H1 (cell line): ENCODE data around the gene MLN.

Source experiments
- ATF3 ChIP-seq: IDR thresholded peaks from 2 replicates; pipeline ENCODE4 v1.6.1; 2011; ENCODE audit warnings: low read depth, mild to moderate bottlenecking, low read length; ENCODE audit not compliant: insufficient read depth
- BRCA1 ChIP-seq: IDR thresholded peaks from 2 replicates; pipeline ENCODE4 v1.6.1; 2012; ENCODE audit warnings: low read depth, low read length, improper control_type of control experiment
- CTCF ChIP-seq, 3 experiments: IDR thresholded peaks; 1 replicate in 2 of 3; 2 replicates in 1 of 3; pipeline versions ENCODE4 v1.5.1 to v1.6.1; 2011; ENCODE audit warnings: low read length in 3 of 3, mild to moderate bottlenecking in 3 of 3, inconsistent platforms in 2 of 3, low read depth in 1 of 3, moderate library complexity in 1 of 3; ENCODE audit not compliant: insufficient read depth in 1 of 3; ENCODE audit errors: control extremely low read depth in 1 of 3
- GABPA ChIP-seq: IDR thresholded peaks from 2 replicates; pipeline ENCODE4 v1.6.1; 2011; ENCODE audit warnings: mild to moderate bottlenecking, low read length, moderate library complexity, borderline replicate concordance; ENCODE audit not compliant: insufficient read depth
- POLR2A ChIP-seq, 2 experiments: IDR thresholded peaks; 1 replicate in 1 of 2; 2 replicates in 1 of 2; pipeline ENCODE4 v1.6.1; 2011; ENCODE audit warnings: low read depth in 2 of 2, low read length in 2 of 2, mild to moderate bottlenecking in 2 of 2; ENCODE audit errors: control extremely low read depth in 1 of 2
- POLR2AphosphoS5 ChIP-seq: IDR thresholded peaks from 2 replicates; pipeline ENCODE4 v1.6.1; 2011; ENCODE audit warnings: low read depth, low read length
- SIN3A ChIP-seq, 2 experiments: IDR thresholded peaks in 1 of 2; conservative IDR thresholded peaks in 1 of 2; 2 replicates each; pipeline ENCODE4 v1.6.1; 2011 to 2012; ENCODE audit warnings: low read length in 2 of 2, improper control_type of control experiment in 1 of 2, low read depth in 1 of 2, mild to moderate bottlenecking in 1 of 2

DNA sequence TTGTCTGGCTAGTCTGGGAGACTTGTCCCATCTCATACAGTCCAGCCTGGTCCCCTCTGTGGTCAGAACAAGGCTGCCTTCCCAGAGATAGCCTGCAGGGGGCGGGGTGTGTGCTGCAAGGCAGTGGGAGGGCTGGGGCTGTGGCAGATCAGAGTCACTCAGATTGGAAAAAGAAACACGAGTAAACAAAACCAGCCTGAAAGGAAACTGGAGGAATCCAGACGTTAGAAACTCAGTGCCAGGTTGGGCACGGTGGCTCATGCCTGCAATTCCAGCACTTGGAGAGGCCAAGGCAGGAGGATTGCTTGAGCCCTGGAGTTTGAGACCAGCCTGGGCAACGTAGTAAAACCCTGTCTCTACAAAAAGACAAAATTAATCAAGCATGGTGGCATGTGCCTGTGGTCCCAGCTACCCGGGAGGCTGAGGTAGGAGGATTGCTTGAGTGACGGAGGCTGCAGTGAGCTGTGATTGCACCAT lies 35.1 kb downstream of the MLN start:
- TF ChIP-seq ATF3: no peak
- TF ChIP-seq POLR2AphosphoS5: no peak
- TF ChIP-seq CTCF (IDR thresholded peaks at IDR 0.05; ENCODE audit: control extremely low read depth in 1 of 3, insufficient read depth in 1 of 3, low read depth in 1 of 3, low read length in 3 of 3): peak in 2 of 3 experiments; percentile 83 to 84; a peak in 3 of 4 replicates
- TF ChIP-seq BRCA1: no peak
- TF ChIP-seq SIN3A (conservative IDR thresholded peaks at IDR 0.05 in 1 of 2, IDR thresholded peaks at IDR 0.05 in 1 of 2; ENCODE audit: low read depth in 1 of 2, low read length in 2 of 2): no peak
- TF ChIP-seq POLR2A (IDR thresholded peaks at IDR 0.05; ENCODE audit: control extremely low read depth in 1 of 2, low read depth in 2 of 2, low read length in 2 of 2): no peak
- no peak for TF ChIP-seq GABPA
